Measurements from ENCODE around the gene SH2D3A.

- TF ChIP-seq CTCF (tag by site-specific recombination; IDR thresholded peaks at IDR 0.05) (no peak), YY1 (tag by site-specific recombination; IDR thresholded peaks at IDR 0.05) (no peak), ZNF140 (tag by site-specific recombination; IDR thresholded peaks at IDR 0.05) (no peak)
These were observed 24.2 kb downstream of the SH2D3A start for GRCh38 chr19:6743066-6743465.

All from HEK293 (cell line).